ENCODE measurements around the gene YBEY. TPM values are rescaled to one million over a fixed set of nuclear protein-coding genes. Genes with fewer than 3 reads are reported as not detected.

The YBEY gene
- total RNA-seq, 1 donor from 2014 or later: 11.3 TPM

DNA sequence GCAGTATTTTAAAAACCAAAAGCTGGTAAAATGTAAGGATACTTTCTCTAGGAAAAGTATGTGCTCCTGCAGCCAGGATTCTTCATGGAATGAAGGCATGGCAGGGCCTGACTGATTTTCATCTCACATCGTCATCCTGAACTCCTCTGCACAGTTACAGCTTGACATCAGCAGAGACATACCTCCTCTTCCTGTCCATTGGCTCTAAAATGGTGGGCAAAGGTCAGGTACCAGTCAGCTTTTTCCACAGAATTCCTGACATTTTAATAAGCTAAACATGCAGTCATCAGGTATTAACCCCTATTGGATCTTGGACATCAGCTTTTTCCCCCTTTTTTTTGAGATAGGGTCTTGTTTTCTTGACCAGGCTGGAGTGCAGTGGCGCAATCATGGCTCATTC, 43.7 kb downstream of the YBEY start:
- intact Hi-C loops (cut with DNase I): loop anchor here (10.0 kb wide), 1 partner anchor 355 kb away; no protein-coding TSS in a partner anchor

GRCh38 chr21:46334351-46335140, 48.4 kb downstream of the YBEY start:
- DNase-seq (ENCODE audit: extremely low spot score in 2 of 2): no peak
- TF ChIP-seq POLR2AphosphoS5 (IDR thresholded peaks at IDR 0.05; ENCODE audit: insufficient read depth in 1 of 2, low read depth in 1 of 2): no peak
- no peak for TF ChIP-seq POLR2A (IDR thresholded peaks at IDR 0.05)
- TF ChIP-seq CTCF (IDR thresholded peaks at IDR 0.05): no peak
- Histone ChIP-seq H3K9me3 (no peaks in the 10 kb centered on the region), H3K36me3 (peaks cover 0 to 59% of the 10 kb centered on the region in 2 donors), H3K4me3 (no peak overlapping the region), H3K27ac (no peak overlapping the region), H3K27me3 (no peaks in the 10 kb centered on the region), H3K4me1 (no peaks in the 10 kb centered on the region)
- intact Hi-C loops (cut with DNase I): no loop called here

More for the DNA sequence above, 43.7 kb downstream of the YBEY start:
- no peak for TF ChIP-seq POLR2AphosphoS5 (IDR thresholded peaks at IDR 0.05; ENCODE audit: insufficient read depth in 1 of 2, low read depth in 1 of 2)
- no peak for TF ChIP-seq POLR2A (IDR thresholded peaks at IDR 0.05)
- no peak for TF ChIP-seq CTCF (IDR thresholded peaks at IDR 0.05)
- no peaks in the 10 kb centered on the region for H3K27me3 ChIP-seq
- H3K4me1 ChIP-seq: peaks cover 16% of the 10 kb centered on the region
- no peak overlapping the region for H3K4me3 ChIP-seq
- DNase-seq (ENCODE audit: extremely low spot score in 2 of 2): no peak
- H3K9me3 ChIP-seq: no peaks in the 10 kb centered on the region
- peaks cover 0 to 25% of the 10 kb centered on the region in 2 donors for H3K36me3 ChIP-seq
- H3K27ac ChIP-seq: no peak overlapping the region

DNA sequence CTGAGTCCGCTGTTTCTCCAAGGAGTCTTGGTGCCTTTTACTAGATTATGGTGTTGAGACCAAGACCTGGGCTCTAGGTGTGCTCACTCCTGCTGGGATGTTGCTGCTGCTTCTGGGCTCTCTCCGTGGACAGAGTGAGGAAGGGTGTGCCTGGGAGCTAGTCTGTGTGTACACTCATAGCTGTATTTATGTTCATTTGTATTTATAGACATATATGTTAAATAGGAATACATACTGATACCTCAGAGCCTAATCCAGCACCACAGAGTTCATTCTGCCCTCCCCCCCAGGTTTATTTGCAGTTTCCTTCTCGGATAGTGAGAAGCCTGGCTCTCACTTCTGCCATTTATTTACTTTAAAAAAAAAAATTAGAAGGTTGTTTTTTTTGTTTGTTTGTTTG, 50.5 kb downstream of the YBEY start:
- Histone ChIP-seq H3K4me1 (no peaks in the 10 kb centered on the region), H3K4me3 (no peak overlapping the region), H3K36me3 (peaks cover 0 to 54% of the 10 kb centered on the region in 2 donors), H3K27me3 (no peaks in the 10 kb centered on the region), H3K27ac (no peak overlapping the region), H3K9me3 (no peaks in the 10 kb centered on the region)
- no peak for TF ChIP-seq CTCF (IDR thresholded peaks at IDR 0.05)
- no peak for TF ChIP-seq POLR2AphosphoS5 (IDR thresholded peaks at IDR 0.05; ENCODE audit: insufficient read depth in 1 of 2, low read depth in 1 of 2)
- intact Hi-C loops (cut with DNase I): no loop called here
- DNase-seq (ENCODE audit: extremely low spot score in 2 of 2): no peak

- peaks cover 0 to 43% of the 10 kb centered on the region in 2 donors for H3K36me3 ChIP-seq
- no peak overlapping the region for H3K27ac ChIP-seq
- H3K27me3 ChIP-seq: no peaks in the 10 kb centered on the region
- no peak overlapping the region for H3K4me3 ChIP-seq
- no peaks in the 10 kb centered on the region for H3K4me1 ChIP-seq
- no peaks in the 10 kb centered on the region for H3K9me3 ChIP-seq
- intact Hi-C loops (cut with DNase I): no loop called here
- TF ChIP-seq POLR2AphosphoS5 (IDR thresholded peaks at IDR 0.05; ENCODE audit: insufficient read depth in 1 of 2, low read depth in 1 of 2): no peak
- TF ChIP-seq CTCF (IDR thresholded peaks at IDR 0.05): no peak
- TF ChIP-seq POLR2A (IDR thresholded peaks at IDR 0.05): no peak
- DNase-seq (ENCODE audit: extremely low spot score in 2 of 2): no peak
Measured at GRCh38 chr21:46340998-46341397, 54.9 kb downstream of the YBEY start.

GRCh38 chr21:46344219-46344915, 58.2 kb downstream of the YBEY start:
- Histone ChIP-seq H3K36me3 (peaks cover 0 to 43% of the 10 kb centered on the region in 2 donors), H3K27me3 (no peaks in the 10 kb centered on the region), H3K9me3 (no peaks in the 10 kb centered on the region), H3K4me3 (no peak overlapping the region), H3K4me1 (no peaks in the 10 kb centered on the region), H3K27ac (no peak overlapping the region)
- intact Hi-C loops (cut with DNase I): no loop called here
- no peak for TF ChIP-seq POLR2A (IDR thresholded peaks at IDR 0.05)
- no peak for TF ChIP-seq POLR2AphosphoS5 (IDR thresholded peaks at IDR 0.05; ENCODE audit: insufficient read depth in 1 of 2, low read depth in 1 of 2)
- TF ChIP-seq CTCF (IDR thresholded peaks at IDR 0.05): no peak
- DNase-seq (ENCODE audit: extremely low spot score in 2 of 2): no peak

All from vagina (tissue), 2 donors.